ENCODE measurements around the gene RC3H1.
"Not testable (repeated sequence)": the region's sequence is repeated elsewhere in the genome, so short reads cannot be mapped to it uniquely, and the experiment has no call there.

RC3H1 gene

GRCh38 chr1:173970252-173970651, 51.9 kb downstream of the RC3H1 start:
- Histone ChIP-seq H3K9ac (ENCODE audit: low read depth in 1 of 2, low read length in 2 of 2) (no peak overlapping the region), H3K36me3 (ENCODE audit: control insufficient read depth in 1 of 2, insufficient read depth in 2 of 2, low read length in 2 of 2) (peaks cover 18 to 52% of the 10 kb centered on the region in 2 donors)

GRCh38 chr1:173965896-173966295, 56.3 kb downstream of the RC3H1 start:
- not testable (repeated sequence) for H3K4me1 ChIP-seq (ENCODE audit: control insufficient read depth in 1 of 2, insufficient read depth in 2 of 2, low read length in 2 of 2); H3K9ac ChIP-seq (ENCODE audit: low read depth in 1 of 2, low read length in 2 of 2); H3K4me3 ChIP-seq (ENCODE audit: low read depth in 1 of 2, low read length in 2 of 2); H3K9me3 ChIP-seq (ENCODE audit: control insufficient read depth in 1 of 2, low read length in 2 of 2); H3K27ac ChIP-seq (ENCODE audit: low read depth, low read length); H3K27me3 ChIP-seq (ENCODE audit: control insufficient read depth in 1 of 2, insufficient read depth in 2 of 2, low read length in 2 of 2)
- peaks cover 29 to 44% of the 10 kb centered on the region in 2 donors for H3K36me3 ChIP-seq (ENCODE audit: control insufficient read depth in 1 of 2, insufficient read depth in 2 of 2, low read length in 2 of 2)

More at GRCh38 chr1:173970252-173970651, 51.9 kb downstream of the RC3H1 start:
- H3K4me3 ChIP-seq (ENCODE audit: low read depth in 1 of 2, low read length in 2 of 2) = no peak overlapping the region
- no peaks in the 10 kb centered on the region for H3K4me1 ChIP-seq (ENCODE audit: control insufficient read depth in 1 of 2, insufficient read depth in 2 of 2, low read length in 2 of 2)
- no peaks in the 10 kb centered on the region for H3K9me3 ChIP-seq (ENCODE audit: control insufficient read depth in 1 of 2, low read length in 2 of 2)
- H3K27ac ChIP-seq (ENCODE audit: low read depth, low read length) = no peak overlapping the region
- no peaks in the 10 kb centered on the region for H3K27me3 ChIP-seq (ENCODE audit: control insufficient read depth in 1 of 2, insufficient read depth in 2 of 2, low read length in 2 of 2)

- H3K36me3 ChIP-seq (ENCODE audit: control insufficient read depth in 1 of 2, insufficient read depth in 2 of 2, low read length in 2 of 2) = peaks cover 36 to 44% of the 10 kb centered on the region in 2 donors
- H3K27me3 ChIP-seq (ENCODE audit: control insufficient read depth in 1 of 2, insufficient read depth in 2 of 2, low read length in 2 of 2) = no peaks in the 10 kb centered on the region
- H3K9me3 ChIP-seq (ENCODE audit: control insufficient read depth in 1 of 2, low read length in 2 of 2) = no peaks in the 10 kb centered on the region
- no peak overlapping the region for H3K27ac ChIP-seq (ENCODE audit: low read depth, low read length)
- H3K4me3 ChIP-seq (ENCODE audit: low read depth in 1 of 2, low read length in 2 of 2) = no peak overlapping the region
- no peaks in the 10 kb centered on the region for H3K4me1 ChIP-seq (ENCODE audit: control insufficient read depth in 1 of 2, insufficient read depth in 2 of 2, low read length in 2 of 2)
- H3K9ac ChIP-seq (ENCODE audit: low read depth in 1 of 2, low read length in 2 of 2) = no peak overlapping the region
Measured at GRCh38 chr1:173963477-173963876, 58.7 kb downstream of the RC3H1 start.

- Histone ChIP-seq H3K9ac (ENCODE audit: low read depth in 1 of 2, low read length in 2 of 2) (no peak overlapping the region), H3K4me3 (ENCODE audit: low read depth in 1 of 2, low read length in 2 of 2) (no peak overlapping the region), H3K36me3 (ENCODE audit: control insufficient read depth in 1 of 2, insufficient read depth in 2 of 2, low read length in 2 of 2) (peaks cover 29 to 48% of the 10 kb centered on the region in 2 donors), H3K9me3 (ENCODE audit: control insufficient read depth in 1 of 2, low read length in 2 of 2) (no peaks in the 10 kb centered on the region), H3K27me3 (ENCODE audit: control insufficient read depth in 1 of 2, insufficient read depth in 2 of 2, low read length in 2 of 2) (no peaks in the 10 kb centered on the region), H3K27ac (ENCODE audit: low read depth, low read length) (no peak overlapping the region), H3K4me1 (ENCODE audit: control insufficient read depth in 1 of 2, insufficient read depth in 2 of 2, low read length in 2 of 2) (no peaks in the 10 kb centered on the region)
Measured at GRCh38 chr1:173960625-173961024, 61.5 kb downstream of the RC3H1 start.

GRCh38 chr1:173954179-173954578, 68.0 kb downstream of the RC3H1 start:
- Histone ChIP-seq H3K4me3 (ENCODE audit: low read depth in 1 of 2, low read length in 2 of 2) (no peak overlapping the region), H3K9ac (ENCODE audit: low read depth in 1 of 2, low read length in 2 of 2) (no peak overlapping the region), H3K4me1 (ENCODE audit: control insufficient read depth in 1 of 2, insufficient read depth in 2 of 2, low read length in 2 of 2) (no peaks in the 10 kb centered on the region), H3K9me3 (ENCODE audit: control insufficient read depth in 1 of 2, low read length in 2 of 2) (no peaks in the 10 kb centered on the region), H3K27ac (ENCODE audit: low read depth, low read length) (no peak overlapping the region), H3K27me3 (ENCODE audit: control insufficient read depth in 1 of 2, insufficient read depth in 2 of 2, low read length in 2 of 2) (no peaks in the 10 kb centered on the region), H3K36me3 (ENCODE audit: control insufficient read depth in 1 of 2, insufficient read depth in 2 of 2, low read length in 2 of 2) (peaks cover 4 to 67% of the 10 kb centered on the region in 2 donors)

- H3K4me1 ChIP-seq (ENCODE audit: control insufficient read depth in 1 of 2, insufficient read depth in 2 of 2, low read length in 2 of 2) = no peaks in the 10 kb centered on the region
- H3K9ac ChIP-seq (ENCODE audit: low read depth in 1 of 2, low read length in 2 of 2) = no peak overlapping the region
- H3K36me3 ChIP-seq (ENCODE audit: control insufficient read depth in 1 of 2, insufficient read depth in 2 of 2, low read length in 2 of 2) = peaks cover 38 to 83% of the 10 kb centered on the region in 2 donors
- no peaks in the 10 kb centered on the region for H3K9me3 ChIP-seq (ENCODE audit: control insufficient read depth in 1 of 2, low read length in 2 of 2)
- no peak overlapping the region for H3K27ac ChIP-seq (ENCODE audit: low read depth, low read length)
- H3K27me3 ChIP-seq (ENCODE audit: control insufficient read depth in 1 of 2, insufficient read depth in 2 of 2, low read length in 2 of 2) = no peaks in the 10 kb centered on the region
- no peak overlapping the region for H3K4me3 ChIP-seq (ENCODE audit: low read depth in 1 of 2, low read length in 2 of 2)
Measured at GRCh38 chr1:173948594-173948993, 73.6 kb downstream of the RC3H1 start.

GRCh38 chr1:173946380-173946921, 75.7 kb downstream of the RC3H1 start:
- Histone ChIP-seq H3K4me3 (ENCODE audit: low read depth in 1 of 2, low read length in 2 of 2) (no peak overlapping the region), H3K27ac (ENCODE audit: low read depth, low read length) (no peak overlapping the region), H3K36me3 (ENCODE audit: control insufficient read depth in 1 of 2, insufficient read depth in 2 of 2, low read length in 2 of 2) (peaks cover 43 to 82% of the 10 kb centered on the region in 2 donors), H3K4me1 (ENCODE audit: control insufficient read depth in 1 of 2, insufficient read depth in 2 of 2, low read length in 2 of 2) (no peaks in the 10 kb centered on the region), H3K9ac (ENCODE audit: low read depth in 1 of 2, low read length in 2 of 2) (no peak overlapping the region), H3K27me3 (ENCODE audit: control insufficient read depth in 1 of 2, insufficient read depth in 2 of 2, low read length in 2 of 2) (no peaks in the 10 kb centered on the region), H3K9me3 (ENCODE audit: control insufficient read depth in 1 of 2, low read length in 2 of 2) (no peaks in the 10 kb centered on the region)

GRCh38 chr1:173937062-173937461, 85.1 kb downstream of the RC3H1 start:
- Histone ChIP-seq H3K9me3 (ENCODE audit: control insufficient read depth in 1 of 2, low read length in 2 of 2) (no peaks in the 10 kb centered on the region), H3K27me3 (ENCODE audit: control insufficient read depth in 1 of 2, insufficient read depth in 2 of 2, low read length in 2 of 2) (no peaks in the 10 kb centered on the region), H3K27ac (ENCODE audit: low read depth, low read length) (no peak overlapping the region), H3K9ac (ENCODE audit: low read depth in 1 of 2, low read length in 2 of 2) (no peak overlapping the region), H3K4me1 (ENCODE audit: control insufficient read depth in 1 of 2, insufficient read depth in 2 of 2, low read length in 2 of 2) (no peaks in the 10 kb centered on the region), H3K36me3 (ENCODE audit: control insufficient read depth in 1 of 2, insufficient read depth in 2 of 2, low read length in 2 of 2) (peaks cover 19 to 51% of the 10 kb centered on the region in 2 donors), H3K4me3 (ENCODE audit: low read depth in 1 of 2, low read length in 2 of 2) (no peak overlapping the region)

GRCh38 chr1:173934440-173934839, 87.7 kb downstream of the RC3H1 start:
- Histone ChIP-seq H3K4me3 (ENCODE audit: low read depth in 1 of 2, low read length in 2 of 2) (no peak overlapping the region), H3K4me1 (ENCODE audit: control insufficient read depth in 1 of 2, insufficient read depth in 2 of 2, low read length in 2 of 2) (no peaks in the 10 kb centered on the region), H3K9me3 (ENCODE audit: control insufficient read depth in 1 of 2, low read length in 2 of 2) (no peaks in the 10 kb centered on the region), H3K27me3 (ENCODE audit: control insufficient read depth in 1 of 2, insufficient read depth in 2 of 2, low read length in 2 of 2) (no peaks in the 10 kb centered on the region), H3K27ac (ENCODE audit: low read depth, low read length) (no peak overlapping the region), H3K36me3 (ENCODE audit: control insufficient read depth in 1 of 2, insufficient read depth in 2 of 2, low read length in 2 of 2) (peaks cover 14 to 33% of the 10 kb centered on the region in 2 donors), H3K9ac (ENCODE audit: low read depth in 1 of 2, low read length in 2 of 2) (no peak overlapping the region)

GRCh38 chr1:173930541-173930940, 91.6 kb downstream of the RC3H1 start:
- not testable (repeated sequence) for H3K27me3 ChIP-seq (ENCODE audit: control insufficient read depth in 1 of 2, insufficient read depth in 2 of 2, low read length in 2 of 2); H3K9me3 ChIP-seq (ENCODE audit: control insufficient read depth in 1 of 2, low read length in 2 of 2); H3K9ac ChIP-seq (ENCODE audit: low read depth in 1 of 2, low read length in 2 of 2); H3K4me1 ChIP-seq (ENCODE audit: control insufficient read depth in 1 of 2, insufficient read depth in 2 of 2, low read length in 2 of 2); H3K36me3 ChIP-seq (ENCODE audit: control insufficient read depth in 1 of 2, insufficient read depth in 2 of 2, low read length in 2 of 2); H3K27ac ChIP-seq (ENCODE audit: low read depth, low read length); H3K4me3 ChIP-seq (ENCODE audit: low read depth in 1 of 2, low read length in 2 of 2)

Measured in duodenal mucosa (tissue), 2 donors.